Transverse colon (tissue), 4 donors: ENCODE results near the gene LILRA6. TPM values are rescaled to one million over a fixed set of nuclear protein-coding genes. Genes with fewer than 3 reads are reported as not detected.

Experiments
- DNase-seq: peaks from one replicate; pipeline ENCODE4 v3.0.0-alpha.2; 2019
- H3K27ac ChIP-seq, 4 donors: fragments of 200-600 bp; sonication (generic); 2 replicates each; pipeline ENCODE4 v1.5.1; 2016 to 2018; ENCODE audit warnings: inconsistent platforms in 4 of 4
- H3K27me3 ChIP-seq: fragments of 200-600 bp; sonication (generic); 2 replicates; pipeline ENCODE4 v1.5.1; 2017; ENCODE audit warnings: inconsistent platforms
- H3K36me3 ChIP-seq, 4 donors: fragments of 200-600 bp; sonication (generic); 2 replicates each; pipeline ENCODE4 v1.5.1; 2017 to 2019; ENCODE audit warnings: inconsistent platforms in 4 of 4
- H3K4me1 ChIP-seq, 4 donors: fragments of 200-600 bp; sonication (generic); 2 replicates each; pipeline ENCODE4 v1.5.1; 2017 to 2020; ENCODE audit warnings: inconsistent platforms in 4 of 4
- H3K4me3 ChIP-seq, 4 donors: fragments of 200-600 bp; sonication (generic); 1 replicate in 1 of 4; 2 replicates in 3 of 4; pipeline versions ENCODE4 v1.5.1 to v1.6.1; 2017 to 2019; ENCODE audit warnings: inconsistent platforms in 4 of 4
- H3K9me3 ChIP-seq, 2 donors: fragments of 200-600 bp; sonication (generic); 2 replicates each; pipeline ENCODE4 v1.5.1; 2017 to 2019; ENCODE audit warnings: inconsistent platforms in 2 of 2
- EP300 ChIP-seq: sonication (generic); formaldehyde crosslinking; IDR thresholded peaks from one replicate; pipeline ENCODE4 v1.6.1; 2017; ENCODE audit warnings: antibody characterized with exemption, low read depth
- POLR2A ChIP-seq: fragments of 450-650 bp; IDR thresholded peaks from one replicate; pipeline ENCODE4 v1.6.1; 2016; ENCODE audit warnings: antibody characterized with exemption, mild to moderate bottlenecking, moderate library complexity
- POLR2AphosphoS5 ChIP-seq, 3 donors: sonication (generic); formaldehyde crosslinking; IDR thresholded peaks; one replicate each; pipeline ENCODE4 v1.6.1; 2016; ENCODE audit warnings: antibody characterized with exemption in 3 of 3
- WGBS, 2 donors: methylation state at CpG; one replicate each; pipeline ENCODE4 v1.1.5; 2018; ENCODE audit warnings: low coverage in 1 of 2; 5-methylcytosine and 5-hydroxymethylcytosine counted together
- in situ Hi-C, 4 donors: fragments of 200-750 bp; cut with MboI; loops; one replicate each; pipeline versions ENCODE4 v1.15.0 to v1.15.1; 2017; ENCODE audit warnings: low sequenced_read_pairs in 3 of 4, low pct_ligation_motif_present in 1 of 4, low pct_unique_long_range_greater_than_20kb in 1 of 4
- intact Hi-C: fragments of 100-400 bp; cut with DNase I; formaldehyde crosslinking; loops from one replicate; pipeline ENCODE4 v1.15.1; 2023; ENCODE audit warnings: low total_unique reads
- total RNA-seq, 4 donors: library from RNA; depleted of rRNA; stranded (reverse); fragments of >200 nt; gene quantifications; one replicate each; pipeline ENCODE4 v1.1.0, GENCODE V29; 2016
- TF ChIP-seq, protein P1 (sequence below), 5 experiments: fragments of 200-600 bp in 3 of 5; fragments of 450-650 bp in 2 of 5; sonication (generic) in 3 of 5; IDR thresholded peaks; 1 replicate in 2 of 5; 2 replicates in 3 of 5; pipeline ENCODE4 v1.5.1; 2016 to 2017; ENCODE audit warnings: antibody characterized with exemption in 5 of 5, inconsistent platforms in 3 of 5, mild to moderate bottlenecking in 2 of 5, moderate library complexity in 1 of 5

Gene LILRA6
- total RNA-seq, 4 donors from 2014 or later = 0.79 to 1.4 (median 1.1) TPM; not detected in 1

- H3K36me3 ChIP-seq = peaks cover 0 to 58% (median 12%) of the 10 kb centered on the region in 4 donors
- no peaks in the 10 kb centered on the region for H3K27me3 ChIP-seq
- no peaks in the 10 kb centered on the region for H3K9me3 ChIP-seq
- no peak overlapping the region for H3K4me3 ChIP-seq
- TF ChIP-seq POLR2AphosphoS5 (IDR thresholded peaks at IDR 0.05) = no peak
- TF ChIP-seq EP300 = no peak
- no peak for TF ChIP-seq POLR2A
- TF ChIP-seq, protein P1, sequence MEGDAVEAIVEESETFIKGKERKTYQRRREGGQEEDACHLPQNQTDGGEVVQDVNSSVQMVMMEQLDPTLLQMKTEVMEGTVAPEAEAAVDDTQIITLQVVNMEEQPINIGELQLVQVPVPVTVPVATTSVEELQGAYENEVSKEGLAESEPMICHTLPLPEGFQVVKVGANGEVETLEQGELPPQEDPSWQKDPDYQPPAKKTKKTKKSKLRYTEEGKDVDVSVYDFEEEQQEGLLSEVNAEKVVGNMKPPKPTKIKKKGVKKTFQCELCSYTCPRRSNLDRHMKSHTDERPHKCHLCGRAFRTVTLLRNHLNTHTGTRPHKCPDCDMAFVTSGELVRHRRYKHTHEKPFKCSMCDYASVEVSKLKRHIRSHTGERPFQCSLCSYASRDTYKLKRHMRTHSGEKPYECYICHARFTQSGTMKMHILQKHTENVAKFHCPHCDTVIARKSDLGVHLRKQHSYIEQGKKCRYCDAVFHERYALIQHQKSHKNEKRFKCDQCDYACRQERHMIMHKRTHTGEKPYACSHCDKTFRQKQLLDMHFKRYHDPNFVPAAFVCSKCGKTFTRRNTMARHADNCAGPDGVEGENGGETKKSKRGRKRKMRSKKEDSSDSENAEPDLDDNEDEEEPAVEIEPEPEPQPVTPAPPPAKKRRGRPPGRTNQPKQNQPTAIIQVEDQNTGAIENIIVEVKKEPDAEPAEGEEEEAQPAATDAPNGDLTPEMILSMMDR (IDR thresholded peaks at IDR 0.05) = no peak
- H3K4me1 ChIP-seq = peaks cover 48 to 98% (median 73%) of the 10 kb centered on the region in 4 donors
- intact Hi-C loops = no loop called here
- in situ Hi-C loops = no loop called here
- peak overlapping the region; percentile 59 to 90 (median 80) for H3K27ac ChIP-seq
- DNase-seq = peak; percentile 32
- WGBS, 2 donors = 85% methylated on average over 27 of the region's 27 CpGs; no CpG with 5 or more reads in 1 of the 2 donors
These were observed 36.4 kb downstream of the LILRA6 start for GRCh38 chr19:54206030-54206830.

DNA sequence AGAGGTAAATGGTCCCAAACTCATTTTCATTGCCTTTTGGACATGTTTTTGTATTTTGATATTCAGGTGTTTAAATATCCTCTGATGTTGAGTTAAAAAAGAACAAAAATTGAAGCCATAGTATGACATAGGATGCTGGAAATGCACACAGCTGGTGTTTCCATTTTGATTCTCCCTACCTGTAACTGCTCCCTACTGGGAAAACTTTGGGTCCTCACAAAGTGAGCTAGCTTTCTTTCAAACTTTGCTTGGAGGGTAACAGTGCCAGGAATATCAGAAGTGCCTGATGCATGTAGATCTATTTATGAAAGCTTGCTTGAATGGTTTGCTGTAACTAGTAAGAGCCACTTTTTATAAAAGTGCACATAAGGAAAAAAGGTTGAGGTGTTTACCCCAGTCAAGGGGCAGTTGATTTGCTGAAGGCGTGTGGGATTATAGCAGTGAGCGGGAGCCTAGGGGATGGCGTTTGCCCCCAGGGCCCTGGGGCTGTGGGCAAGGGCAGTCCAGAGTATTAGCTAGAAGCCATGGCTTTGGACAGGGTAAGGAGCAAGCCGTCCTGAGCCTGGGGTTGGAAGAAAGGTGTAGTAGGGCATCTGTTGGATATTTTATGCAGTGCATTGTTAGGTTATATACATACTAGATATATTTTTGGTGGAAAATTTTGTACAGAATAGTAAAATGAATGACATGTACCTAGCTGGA, 37.7 kb downstream of the LILRA6 start:
- DNase-seq = no peak
- in situ Hi-C loops = no loop called here
- H3K27ac ChIP-seq = peak overlapping the region in 1 of 4 donors; percentile 11
- no peaks in the 10 kb centered on the region for H3K9me3 ChIP-seq
- WGBS, 2 donors = 68 to 75% methylated on average over 1 to 4 of the region's 4 CpGs
- no peaks in the 10 kb centered on the region for H3K27me3 ChIP-seq
- no peak overlapping the region for H3K4me3 ChIP-seq
- peaks cover 42 to 88% (median 64%) of the 10 kb centered on the region in 4 donors for H3K4me1 ChIP-seq
- H3K36me3 ChIP-seq = peaks cover 0 to 58% (median 12%) of the 10 kb centered on the region in 4 donors
- intact Hi-C loops = no loop called here
- TF ChIP-seq POLR2A = no peak
- TF ChIP-seq, protein P1 (IDR thresholded peaks at IDR 0.05) = no peak
- TF ChIP-seq EP300 = no peak
- TF ChIP-seq POLR2AphosphoS5 (IDR thresholded peaks at IDR 0.05) = no peak

- no peaks in the 10 kb centered on the region for H3K27me3 ChIP-seq
- DNase-seq = no peak
- in situ Hi-C loops (no loop called here), intact Hi-C loops (no loop called here)
- peaks cover 0 to 58% (median 12%) of the 10 kb centered on the region in 4 donors for H3K36me3 ChIP-seq
- 22 to 32% methylated on average over 3 to 9 of the region's 9 CpGs for WGBS, 2 donors
- no peaks in the 10 kb centered on the region for H3K9me3 ChIP-seq
- TF ChIP-seq EP300 = no peak
- TF ChIP-seq POLR2AphosphoS5 (IDR thresholded peaks at IDR 0.05) = no peak
- TF ChIP-seq, protein P1 (IDR thresholded peaks at IDR 0.05) = no peak
- no peak for TF ChIP-seq POLR2A
- peak overlapping the region in 3 of 4 donors; percentile 27 to 95 (median 43) for H3K27ac ChIP-seq
- peak overlapping the region in 1 of 4 donors; percentile 24 for H3K4me3 ChIP-seq
- peaks cover 25 to 74% (median 48%) of the 10 kb centered on the region in 4 donors for H3K4me1 ChIP-seq
These were observed 39.4 kb downstream of the LILRA6 start for GRCh38 chr19:54203151-54203611.

DNA sequence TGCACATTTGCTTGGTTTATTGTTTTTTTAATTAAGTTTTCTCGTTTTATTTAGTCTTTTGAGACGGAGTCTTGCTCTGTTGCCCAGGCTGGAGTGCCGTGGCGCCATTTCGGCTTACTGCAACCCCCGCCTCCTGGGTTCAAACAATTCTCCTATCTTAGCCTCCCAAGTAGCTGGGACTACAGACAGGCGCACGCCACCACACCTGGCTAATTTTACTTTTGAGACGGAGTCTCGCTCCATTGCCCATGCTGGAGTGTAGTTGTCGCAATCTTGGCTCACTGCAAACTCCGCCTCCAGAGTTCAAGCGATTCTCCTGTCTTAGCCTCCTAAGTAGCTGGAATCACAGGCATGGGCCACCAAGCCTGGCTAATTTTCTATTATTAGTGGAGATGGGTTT, 40.6 kb downstream of the LILRA6 start:
- in situ Hi-C loops (no loop called here), intact Hi-C loops (no loop called here)
- Histone ChIP-seq H3K4me3 (peak overlapping the region in 3 of 4 donors; percentile 42 to 68 (median 58)), H3K4me1 (peaks cover 20 to 63% (median 46%) of the 10 kb centered on the region in 4 donors), H3K27me3 (no peaks in the 10 kb centered on the region), H3K27ac (peak overlapping the region; percentile 95 to 96 (median 96)), H3K9me3 (no peaks in the 10 kb centered on the region), H3K36me3 (peaks cover 0 to 50% (median 8%) of the 10 kb centered on the region in 4 donors)
- 49 to 55% methylated on average over 8 to 13 of the region's 13 CpGs for WGBS, 2 donors
- no peak for DNase-seq
- no peak for TF ChIP-seq POLR2AphosphoS5 (IDR thresholded peaks at IDR 0.05)
- TF ChIP-seq POLR2A = no peak
- TF ChIP-seq, protein P1 (IDR thresholded peaks at IDR 0.05) = no peak
- TF ChIP-seq EP300 = no peak
